IMR-90 (cell line): ENCODE data around the gene HMG20A. TPM values are rescaled to one million over a fixed set of nuclear protein-coding genes. Genes with fewer than 3 reads are reported as not detected.

ENCODE experiments used
- ATAC-seq: fragments of 200-7000 bp; cut with Tn5 transposase; 2 replicates; pipeline ENCODE4 v1.9.1; 2020; ENCODE audit warnings: low read depth, mild to moderate bottlenecking, moderate library complexity
- BruUV-seq: library from RNA; stranded (reverse); fragments of 400-500 nt; replicated peaks from 2 replicates; lab custom pipeline; 2021; lab: Mats Ljungman, UMichigan
- CTCF ChIA-PET: fragments of 300-600 bp; formaldehyde crosslinking; extraction: SDS; loops from one replicate; lab custom pipeline; 2021; ENCODE audit warnings: antibody characterized with exemption; lab: Yijun Ruan, JAX
- POLR2A ChIA-PET: fragments of 300-600 bp; sonication (Branson Sonifier 250); formaldehyde crosslinking; loops from one replicate; lab custom pipeline; 2022; ENCODE audit warnings: antibody characterized with exemption; ENCODE audit not compliant: unreplicated experiment; lab: Charles Lee
- DNase-seq: peaks from one replicate; pipeline ENCODE4 v3.0.0; 2013
- H2AFZ ChIP-seq: replicated peaks from 2 replicates; pipeline ENCODE3; 2013; ENCODE audit warnings: low read length, mild to moderate bottlenecking; ENCODE audit not compliant: poor library complexity
- H2AK5ac ChIP-seq: 2 replicates; pipeline ENCODE4 v1.6.1; 2013; ENCODE audit warnings: low read depth, low read length, inconsistent platforms
- H2AK9ac ChIP-seq: replicated peaks from 2 replicates; pipeline ENCODE3; 2013; ENCODE audit warnings: mild to moderate bottlenecking, low read depth, low read length, moderate library complexity; ENCODE audit not compliant: poor library complexity
- H2BK120ac ChIP-seq: 2 replicates; pipeline ENCODE4 v1.6.1; 2013; ENCODE audit warnings: low read depth, low read length, inconsistent platforms
- H2BK15ac ChIP-seq: 3 replicates; pipeline ENCODE4 v1.6.1; 2013; ENCODE audit warnings: low read depth, low read length, inconsistent platforms
- H2BK20ac ChIP-seq: 2 replicates; pipeline ENCODE4 v1.6.1; 2013; ENCODE audit warnings: low read depth, mild to moderate bottlenecking, inconsistent platforms, low read length, moderate library complexity
- H2BK5ac ChIP-seq: 2 replicates; pipeline ENCODE4 v1.6.1; 2013; ENCODE audit warnings: mild to moderate bottlenecking, low read depth, low read length, inconsistent platforms; ENCODE audit not compliant: poor library complexity, severe bottlenecking
- H3K14ac ChIP-seq: replicated peaks from 2 replicates; pipeline ENCODE4 v1.6.1; 2013; ENCODE audit warnings: low read depth, low read length, inconsistent platforms
- H3K18ac ChIP-seq: 2 replicates; pipeline ENCODE4 v1.6.1; 2013; ENCODE audit warnings: low read depth, low read length, control low read depth
- H3K23ac ChIP-seq: 2 replicates; pipeline ENCODE4 v1.6.1; 2013; ENCODE audit warnings: low read depth, low read length, inconsistent platforms
- H3K27ac ChIP-seq: 2 replicates; pipeline ENCODE4 v1.5.1; 2013; ENCODE audit warnings: mild to moderate bottlenecking, control low read depth, low read length; ENCODE audit not compliant: insufficient read depth
- H3K27me3 ChIP-seq: 2 replicates; pipeline ENCODE4 v1.6.1; 2013; ENCODE audit warnings: low read length; ENCODE audit not compliant: control insufficient read depth, insufficient read depth
- H3K36me3 ChIP-seq: 2 replicates; pipeline ENCODE4 v1.6.1; 2013; ENCODE audit warnings: low read length, mixed read lengths; ENCODE audit not compliant: control insufficient read depth, insufficient read depth
- H3K4ac ChIP-seq: 2 replicates; pipeline ENCODE4 v1.6.1; 2013; ENCODE audit warnings: low read depth, low read length, inconsistent platforms
- H3K4me1 ChIP-seq: 2 replicates; pipeline ENCODE4 v1.6.1; 2013; ENCODE audit warnings: low read length, mixed read lengths; ENCODE audit not compliant: control insufficient read depth, insufficient read depth
- H3K4me2 ChIP-seq: 2 replicates; pipeline ENCODE4 v1.6.1; 2013; ENCODE audit warnings: low read depth, mild to moderate bottlenecking, control low read depth, low read length, moderate library complexity
- H3K4me3 ChIP-seq: 2 replicates; pipeline ENCODE4 v1.5.1; 2013; ENCODE audit warnings: low read depth, mild to moderate bottlenecking, control low read depth, low read length, moderate library complexity; ENCODE audit not compliant: insufficient read depth
- H3K56ac ChIP-seq: 2 replicates; pipeline ENCODE4 v1.6.1; 2013; ENCODE audit warnings: low read length, inconsistent platforms; ENCODE audit not compliant: insufficient read depth; ENCODE audit errors: extremely low read depth
- H3K79me1 ChIP-seq, 2 experiments: 2 replicates each; pipeline ENCODE4 v1.6.1; 2013; ENCODE audit warnings: low read length in 2 of 2, inconsistent platforms in 1 of 2, low read depth in 1 of 2
- H3K9ac ChIP-seq: 2 replicates; pipeline ENCODE4 v1.6.1; 2013; ENCODE audit warnings: low read depth, low read length, control low read depth
- H3K9me1 ChIP-seq: 2 replicates; pipeline ENCODE4 v1.6.1; 2013; ENCODE audit warnings: low read length, inconsistent platforms; ENCODE audit not compliant: insufficient read depth
- H3K9me3 ChIP-seq: 2 replicates; pipeline ENCODE4 v1.6.1; 2013; ENCODE audit warnings: low read length; ENCODE audit not compliant: control insufficient read depth, insufficient read depth
- H4K20me1 ChIP-seq: 2 replicates; pipeline ENCODE4 v1.6.1; 2013; ENCODE audit warnings: low read length, inconsistent platforms; ENCODE audit not compliant: insufficient read depth
- H4K5ac ChIP-seq: 2 replicates; pipeline ENCODE4 v1.6.1; 2013; ENCODE audit warnings: mild to moderate bottlenecking, low read depth, low read length, control low read depth
- H4K8ac ChIP-seq, 2 experiments: 2 replicates each; pipeline ENCODE4 v1.6.1; 2013; ENCODE audit warnings: low read depth in 2 of 2, low read length in 2 of 2, control low read depth in 1 of 2, inconsistent platforms in 1 of 2
- H4K91ac ChIP-seq: 2 replicates; pipeline ENCODE4 v1.6.1; 2013; ENCODE audit warnings: low read depth, low read length, inconsistent platforms; ENCODE audit not compliant: insufficient read depth
- CHD1 ChIP-seq: IDR thresholded peaks from 2 replicates; pipeline ENCODE4 v1.6.1; 2012; ENCODE audit warnings: low read depth, low read length, improper control_type of control experiment
- FOS ChIP-seq: fragments of 150-350 bp; IDR thresholded peaks from 2 replicates; pipeline ENCODE4 v1.6.1; 2016; ENCODE audit warnings: low read depth, low read length
- MAZ ChIP-seq: IDR thresholded peaks from 2 replicates; pipeline ENCODE4 v1.6.1; 2012; ENCODE audit warnings: low read depth, mild to moderate bottlenecking, low read length, improper control_type of control experiment, moderate library complexity, borderline replicate concordance
- RAD21 ChIP-seq: IDR thresholded peaks from 2 replicates; pipeline ENCODE4 v1.6.1; 2012; ENCODE audit warnings: low read length, improper control_type of control experiment
- SMC3 ChIP-seq: fragments of 150-350 bp; IDR thresholded peaks from 2 replicates; pipeline ENCODE4 v1.6.1; 2016; ENCODE audit warnings: low read depth, mild to moderate bottlenecking, antibody characterized with exemption, low read length, moderate library complexity
- USF2 ChIP-seq: fragments of 150-350 bp; IDR thresholded peaks from 2 replicates; pipeline ENCODE4 v1.6.1; 2017; ENCODE audit warnings: mild to moderate bottlenecking, antibody characterized with exemption, low read length, low read depth
- WGBS, 2 experiments: methylation state at CpG; one replicate each; pipeline versions ENCODE4 v1.1.5 to v1.1.7; 2013; ENCODE audit warnings: missing lambda C conversion rate in 2 of 2; ENCODE audit not compliant: insufficient read length in 1 of 2; ENCODE audit errors: extremely low coverage in 2 of 2; 5-methylcytosine and 5-hydroxymethylcytosine counted together
- dilution Hi-C: fragments of 300-500 bp; cut with HindIII; formaldehyde crosslinking; loops from one replicate; pipeline ENCODE4 v1.14.3; 2018; ENCODE audit warnings: low sequenced_read_pairs; ENCODE audit not compliant: unreplicated experiment
- in situ Hi-C: fragments of 300-500 bp; cut with MboI; formaldehyde crosslinking; loops from 3 replicates; pipeline ENCODE4 v1.14.3; 2019; ENCODE audit warnings: low sequenced_read_pairs, inconsistent platforms, mixed read lengths
- intact Hi-C: fragments of 100-400 bp; cut with micrococcal nuclease; formaldehyde crosslinking; loops from 2 replicates; pipeline ENCODE4 v1.10.0; 2022
- polyA plus RNA-seq, 3 experiments: library from polyadenylated mRNA; depleted of rRNA; stranded (reverse); fragments of >200 nt; gene quantifications; 2 replicates each; pipeline ENCODE4 v1.2.3, GENCODE V29; 2012; ENCODE audit warnings: low replicate concordance in 1 of 3
- total RNA-seq: library from RNA; depleted of rRNA; stranded (reverse); fragments of >200 nt; gene quantifications from 2 replicates; pipeline ENCODE4 v1.2.3, GENCODE V29; 2012

The HMG20A gene
- total and polyA plus RNA-seq, 2 of the 4 experiments (the other 2 are of a cell fraction): 22.3 to 25.3 TPM

- Histone ChIP-seq H4K91ac (peak overlapping the region; percentile 94), H3K4me2 (peak overlapping the region; percentile 47), H4K20me1 (no peaks in the 10 kb centered on the region), H3K79me1 (no peaks in the 10 kb centered on the region; a peak in 1 of 4 replicates), H3K9me3 (no peaks in the 10 kb centered on the region), H2BK120ac (peak overlapping the region; percentile 99), H4K5ac (peak overlapping the region; percentile 90), H2BK5ac (peak overlapping the region; percentile 83), H3K27ac (peak overlapping the region; percentile 79), H3K4me1 (peaks cover 17% of the 10 kb centered on the region), H2AFZ (peak overlapping the region; percentile 93), H3K23ac (peak overlapping the region; percentile 98), H2AK5ac (peak overlapping the region; percentile 96), H3K18ac (peak overlapping the region; percentile 95), H3K4ac (peak overlapping the region; percentile 99), H3K4me3 (no peak overlapping the region), H3K27me3 (peaks cover 5% of the 10 kb centered on the region), H2BK20ac (peak overlapping the region; percentile 99), H4K8ac (peak overlapping the region; percentile 72 to 94), H2BK15ac (peak overlapping the region; percentile 83; the same call in 2 of the 3 replicates), H3K56ac (peak overlapping the region; percentile 43; the same call in 1 of the 2 replicates), H3K36me3 (no peaks in the 10 kb centered on the region), H3K14ac (peak overlapping the region; percentile 100), H3K9me1 (peaks cover 16% of the 10 kb centered on the region), H2AK9ac (peak overlapping the region; percentile 91), H3K9ac (peak overlapping the region; percentile 48)
- DNase-seq (peak; percentile 79), ATAC-seq (peak; percentile 97)
- CTCF ChIA-PET: no interaction called here
- 0% methylated on average over 2 of the region's 15 CpGs; no CpG with 5 or more reads in 1 of the 2 experiments for WGBS, 2 experiments
- intact Hi-C loops (no loop called here), dilution Hi-C loops (no loop called here), in situ Hi-C loops (no loop called here)
- no peak for TF ChIP-seq CHD1
- TF ChIP-seq FOS: no peak
- no peak for TF ChIP-seq RAD21
- no peak for TF ChIP-seq USF2
- no peak for TF ChIP-seq SMC3
- TF ChIP-seq MAZ: peak; percentile 64; the same call in 1 of the 2 replicates
- POLR2A ChIA-PET: no interaction called here
- no TSS peak for BruUV-seq
Observed at GRCh38 chr15:77527164-77527778, 106.6 kb downstream of the HMG20A start.
